K562 (cell line): ENCODE measurements around the gene USP7. TPM values are rescaled to one million over a fixed set of nuclear protein-coding genes. Genes with fewer than 3 reads are reported as not detected.

Experiments
- ATAC-seq: fragments of 200-7000 bp; cut with Tn5 transposase; 3 replicates; pipeline ENCODE4 v1.9.1; 2020; ENCODE audit warnings: moderate library complexity
- BruUV-seq: library from RNA; stranded (reverse); fragments of 400-500 nt; replicated peaks from 2 replicates; lab custom pipeline; 2021; lab: Mats Ljungman, UMichigan
- CTCF ChIA-PET: fragments of 300-600 bp; formaldehyde crosslinking; extraction: SDS; loops from one replicate; lab custom pipeline; 2021; ENCODE audit warnings: low intra/inter-chr PET ratio; lab: Yijun Ruan, JAX
- POLR2A ChIA-PET: fragments of 300-600, 350-650 bp; sonication (Branson Sonifier 250); formaldehyde crosslinking; extraction: SDS; loops from one replicate; lab custom pipeline; 2021; ENCODE audit warnings: antibody characterized with exemption, inconsistent platforms; lab: Yijun Ruan, JAX
- DNase-seq, 4 experiments: peaks; one replicate each; pipeline versions ENCODE4 v3.0.0 to v3.0.0-alpha.2; 2011 to 2018; ENCODE audit warnings: low spot score in 3 of 4, mixed read lengths in 3 of 4; ENCODE audit errors: extremely low read depth in 1 of 4
- FAIRE-seq: peaks from 2 replicates; lab custom pipeline; 2011; peaks lifted over from hg19 to GRCh38; lab: Jason Lieb, UNC
- H2AFZ ChIP-seq: 2 replicates; pipeline ENCODE4 v1.6.0; 2011; ENCODE audit warnings: low read depth, low read length, control low read depth, inconsistent platforms
- H3K27ac ChIP-seq: fragments of 200-600 bp; 3 replicates; pipeline ENCODE4 v1.8.0; 2011; ENCODE audit warnings: low read depth, mild to moderate bottlenecking, control low read depth, inconsistent platforms, low read length, moderate library complexity, mixed read lengths; ENCODE audit errors: extremely low read depth
- H3K27me3 ChIP-seq, 2 experiments: fragments of 300-600 bp in 1 of 2; 2 replicates in 1 of 2; 3 replicates in 1 of 2; pipeline versions ENCODE4 v1.6.0 to v1.8.0; 2011; ENCODE audit warnings: inconsistent platforms in 2 of 2, low read length in 2 of 2, mild to moderate bottlenecking in 1 of 2, mixed read lengths in 1 of 2, moderate library complexity in 1 of 2; ENCODE audit not compliant: control insufficient read depth in 2 of 2, insufficient read depth in 2 of 2
- H3K36me3 ChIP-seq: fragments of 300-600 bp; 3 replicates; pipeline ENCODE4 v1.8.0; 2011; ENCODE audit warnings: mild to moderate bottlenecking, low read length, inconsistent platforms; ENCODE audit not compliant: control insufficient read depth, insufficient read depth
- H3K4me1 ChIP-seq, 2 experiments: fragments of 200-600 bp in 1 of 2; replicated peaks in 1 of 2; 2 replicates in 1 of 2; 3 replicates in 1 of 2; pipeline versions ENCODE4 v1.5.1 to v1.8.0; 2011; ENCODE audit warnings: inconsistent platforms in 2 of 2, low read length in 2 of 2, mild to moderate bottlenecking in 1 of 2, mixed read lengths in 1 of 2, moderate library complexity in 1 of 2; ENCODE audit not compliant: control insufficient read depth in 2 of 2, insufficient read depth in 2 of 2
- H3K4me2 ChIP-seq: 2 replicates; pipeline ENCODE4 v1.6.1; 2011; ENCODE audit warnings: low read length, control low read depth, inconsistent platforms, mixed read lengths; ENCODE audit not compliant: insufficient read depth
- H3K4me3 ChIP-seq: fragments of 200-600 bp; sonication (generic), shearing (Covaris generic); 2 replicates; pipeline ENCODE4 v1.5.1; 2016; ENCODE audit warnings: control low read depth, inconsistent platforms
- H3K79me2 ChIP-seq: fragments of 200-600 bp; 3 replicates; pipeline ENCODE4 v1.8.0; 2011; ENCODE audit warnings: low read length, inconsistent platforms; ENCODE audit not compliant: control insufficient read depth, insufficient read depth
- H3K9ac ChIP-seq, 2 experiments: 2 replicates each; pipeline versions ENCODE4 v1.6.0 to v1.6.1; 2011; ENCODE audit warnings: low read depth in 2 of 2, low read length in 2 of 2, control low read depth in 1 of 2, inconsistent platforms in 1 of 2, mild to moderate bottlenecking in 1 of 2, mixed read lengths in 1 of 2; ENCODE audit not compliant: insufficient read depth in 1 of 2
- H3K9me1 ChIP-seq: one replicate; pipeline ENCODE4 v1.6.0; 2011; ENCODE audit warnings: inconsistent platforms, mild to moderate bottlenecking, low read length, moderate library complexity; ENCODE audit not compliant: control insufficient read depth, insufficient read depth
- H3K9me3 ChIP-seq: replicated peaks from 2 replicates; pipeline ENCODE4 v1.5.1; 2011; ENCODE audit warnings: low read depth, low read length, inconsistent platforms; ENCODE audit not compliant: control insufficient read depth, insufficient read depth
- H4K20me1 ChIP-seq: replicated peaks from 2 replicates; pipeline ENCODE4 v1.6.1; 2011; ENCODE audit warnings: low read length, inconsistent platforms, mixed read lengths; ENCODE audit not compliant: control insufficient read depth, insufficient read depth
- CXXC5 ChIP-seq: fragments of 250-450 bp; sonication (Bioruptor Pico); IDR thresholded peaks from 2 replicates; pipeline ENCODE4 v1.8.0; 2022; ENCODE audit warnings: inconsistent platforms, mild to moderate bottlenecking, moderate library complexity
- DACH1 ChIP-seq: fragments of 450-650 bp; IDR thresholded peaks from 2 replicates; pipeline ENCODE4 v1.6.1; 2018; ENCODE audit not compliant: partially characterized antibody
- HDAC1 ChIP-seq, 2 experiments: fragments of 450-650 bp; IDR thresholded peaks; 2 replicates each; pipeline ENCODE4 v1.6.1; 2016 to 2017; ENCODE audit warnings: inconsistent platforms in 1 of 2, mild to moderate bottlenecking in 1 of 2, moderate library complexity in 1 of 2
- L3MBTL2 ChIP-seq: fragments of 450-650 bp; IDR thresholded peaks from 2 replicates; pipeline ENCODE4 v1.6.1; 2016; ENCODE audit warnings: mild to moderate bottlenecking, moderate library complexity
- MNT ChIP-seq, 2 experiments: fragments of 450-650 bp; conservative IDR thresholded peaks; 2 replicates each; pipeline ENCODE4 v1.6.1; 2017; ENCODE audit warnings: mild to moderate bottlenecking in 2 of 2, moderate library complexity in 2 of 2
- MYC ChIP-seq, 2 experiments: fragments of 250-450 bp in 1 of 2; sonication (Bioruptor Pico) in 1 of 2; IDR thresholded peaks; 2 replicates each; pipeline versions ENCODE4 v1.5.1 to v1.6.1; 2012 to 2021; ENCODE audit warnings: low read depth in 2 of 2, borderline replicate concordance in 1 of 2, improper control_type of control experiment in 1 of 2, low read length in 1 of 2, mild to moderate bottlenecking in 1 of 2, moderate library complexity in 1 of 2
- PYGO2 ChIP-seq: fragments of 450-650 bp; IDR thresholded peaks from 2 replicates; pipeline ENCODE4 v1.6.1; 2016; ENCODE audit warnings: mild to moderate bottlenecking, missing genetic modification characterization, moderate library complexity, missing compliant biosample characterization
- SAP30 ChIP-seq: fragments of 200-600 bp; sonication (generic); IDR thresholded peaks from 2 replicates; pipeline ENCODE4 v1.6.1; 2012; ENCODE audit warnings: borderline replicate concordance, low read depth, mild to moderate bottlenecking, moderate library complexity, low read length, control low read depth, inconsistent platforms; ENCODE audit not compliant: insufficient read depth, poor library complexity, severe bottlenecking
- STAT6 ChIP-seq: sonication (generic); formaldehyde crosslinking; IDR thresholded peaks from 2 replicates; pipeline ENCODE4 v1.8.1; 2023; ENCODE audit warnings: mild to moderate bottlenecking, missing genetic modification reagents
- TAF9B ChIP-seq: fragments of 450-650 bp; IDR thresholded peaks from 2 replicates; pipeline ENCODE4 v1.6.1; 2018; ENCODE audit warnings: mild to moderate bottlenecking; ENCODE audit not compliant: partially characterized antibody
- WGBS: fragments of 100-300 bp; shearing (Covaris generic); methylation state at CpG from one replicate; pipeline ENCODE4 v1.1.6; 2016; ENCODE audit warnings: low coverage, mixed read lengths; ENCODE audit not compliant: insufficient coverage; ENCODE audit errors: missing lambda C conversion rate; 5-methylcytosine and 5-hydroxymethylcytosine counted together
- in situ Hi-C: fragments of 300-500 bp; cut with MboI; formaldehyde crosslinking; loops from 4 replicates; pipeline ENCODE4 v1.15.0; 2018; ENCODE audit warnings: inconsistent platforms, mixed read lengths
- intact Hi-C: fragments of 100-400 bp; cut with micrococcal nuclease; formaldehyde crosslinking; loops from 2 replicates; pipeline ENCODE4 v1.14.2; 2022
- polyA plus RNA-seq, 8 experiments: library from polyadenylated mRNA; depleted of rRNA in 4 of 8; stranded (reverse) in 5 of 8; unstranded in 3 of 8; fragments of >200 nt; fragmentation: Nextera tagmentation in 2 of 8; fragmentation: Illumina TruSeq in 1 of 8; extraction: Ambion mirVana in 2 of 8; extraction: Trizol in 1 of 8; gene quantifications; 2 replicates each; pipeline versions ENCODE4 v1.2.1 to v1.2.3, GENCODE V29; 2011 to 2014; ENCODE audit warnings: inconsistent platforms in 1 of 8, missing spikeins in 1 of 8
- total RNA-seq, 7 experiments: library from RNA; depleted of rRNA in 6 of 7; stranded (reverse); fragments of >200 nt in 6 of 7; fragmentation: Illumina TruSeq in 2 of 7; extraction: Trizol in 2 of 7; gene quantifications; 2 replicates each; pipeline versions ENCODE4 v1.2.1 to v1.2.3, GENCODE V29; 2011 to 2021; ENCODE audit warnings: low replicate concordance in 1 of 7
- TF ChIP-seq, protein P1 (sequence below): fragments of 250-450 bp; sonication (Bioruptor Pico); IDR thresholded peaks from 2 replicates; pipeline ENCODE4 v1.8.0; 2022; ENCODE audit warnings: moderate library complexity, mild to moderate bottlenecking, inconsistent platforms

Gene USP7
- total and polyA plus RNA-seq, 9 of the 15 experiments (the other 6 are each of a cell fraction or from before 2014, with no cell fraction given) = 17.1 to 145 (median 57.9) TPM

DNA sequence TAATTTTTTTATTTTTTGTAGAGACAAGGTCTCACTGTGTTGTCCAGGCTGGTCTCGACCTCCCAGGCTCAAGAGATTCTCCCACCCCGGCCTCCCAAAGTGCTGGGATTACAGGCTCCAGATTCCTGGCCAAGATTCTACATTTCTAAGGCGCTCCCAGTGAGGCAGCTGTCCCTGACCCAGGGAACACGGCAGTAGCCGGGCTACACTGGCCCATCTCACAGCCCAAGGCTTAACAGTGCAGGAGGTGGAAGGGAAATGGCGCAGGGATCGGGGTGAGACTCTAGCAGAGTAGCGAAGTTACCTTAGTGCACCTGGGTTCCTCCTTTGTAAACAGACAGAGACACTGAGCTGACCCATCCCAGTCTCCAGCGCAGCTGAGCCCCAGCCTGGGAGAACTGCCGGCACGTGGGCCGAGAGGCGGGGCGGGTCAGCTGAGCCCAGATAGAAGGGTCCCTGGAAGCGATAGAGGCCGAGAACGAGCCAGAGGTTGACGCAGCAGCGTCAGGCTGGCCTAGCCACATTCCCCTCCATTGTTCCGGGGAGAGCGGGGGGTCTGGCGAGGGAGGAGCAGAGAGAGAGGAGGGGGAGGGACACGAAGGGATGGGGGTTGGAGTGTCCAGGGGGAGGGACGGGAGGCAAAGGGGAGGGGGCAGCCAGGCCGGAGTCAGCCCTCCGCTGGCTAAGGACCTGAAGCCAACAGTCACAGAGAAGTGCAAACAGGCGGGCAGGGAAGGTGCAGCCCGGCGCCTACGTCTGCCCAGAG, 97.4 kb downstream of the USP7 start:
- peaks cover 58 to 91% of the 10 kb centered on the region in 2 experiments for H3K4me1 ChIP-seq
- no peak overlapping the region for H3K27ac ChIP-seq
- H3K9me3 ChIP-seq = no peaks in the 10 kb centered on the region
- no peaks in the 10 kb centered on the region for H3K27me3 ChIP-seq
- H2AFZ ChIP-seq = no peak overlapping the region
- BruUV-seq = no TSS peak
- intact Hi-C loops = no loop called here
- peaks cover 69% of the 10 kb centered on the region for H3K79me2 ChIP-seq
- peak overlapping the region; percentile 84; the same call in 1 of the 2 replicates for H3K4me2 ChIP-seq
- DNase-seq (peak in 2 of 4 experiments; percentile 35 to 73), FAIRE-seq (no peak), ATAC-seq (no peak)
- CTCF ChIA-PET = no interaction called here
- in situ Hi-C loops = no loop called here
- H3K36me3 ChIP-seq = peaks cover 17% of the 10 kb centered on the region; the same call in 1 of the 3 replicates
- H3K4me3 ChIP-seq = no peak overlapping the region
- 35% methylated on average over 23 of the region's 30 CpGs for WGBS
- H3K9ac ChIP-seq = peak overlapping the region in 1 of 2 experiments; percentile 89; a peak in 2 of 4 replicates
- POLR2A ChIA-PET = interaction anchor here (0.6 kb wide), 1 partner anchor 14 kb away, joined by 3 read pairs; no protein-coding TSS in a partner anchor
- H4K20me1 ChIP-seq = peaks cover 50% of the 10 kb centered on the region
- H3K9me1 ChIP-seq = peaks cover 16% of the 10 kb centered on the region
- TF ChIP-seq MNT (conservative IDR thresholded peaks at IDR 0.05) (peak; percentile 81 to 91), STAT6 (CRISPR knock-in tag) (no peak), SAP30 (peak; percentile 48), MYC (IDR thresholded peaks at IDR 0.05; ENCODE audit: low read depth, low read length) (no peak), MYC (CRISPR knock-in tag; IDR thresholded peaks at IDR 0.05; ENCODE audit: borderline replicate concordance, low read depth) (no peak), DACH1 (peak; percentile 51), CXXC5 (CRISPR knock-in tag) (peak; percentile 26; the same call in 1 of the 2 replicates), PYGO2 (tag) (no peak), TAF9B (peak; percentile 42), HDAC1 (IDR thresholded peaks at IDR 0.05) (peak in 1 of 2 experiments; percentile 73; a peak in 2 of 4 replicates), L3MBTL2 (peak; percentile 42; the same call in 1 of the 2 replicates)
- TF ChIP-seq, protein P1, sequence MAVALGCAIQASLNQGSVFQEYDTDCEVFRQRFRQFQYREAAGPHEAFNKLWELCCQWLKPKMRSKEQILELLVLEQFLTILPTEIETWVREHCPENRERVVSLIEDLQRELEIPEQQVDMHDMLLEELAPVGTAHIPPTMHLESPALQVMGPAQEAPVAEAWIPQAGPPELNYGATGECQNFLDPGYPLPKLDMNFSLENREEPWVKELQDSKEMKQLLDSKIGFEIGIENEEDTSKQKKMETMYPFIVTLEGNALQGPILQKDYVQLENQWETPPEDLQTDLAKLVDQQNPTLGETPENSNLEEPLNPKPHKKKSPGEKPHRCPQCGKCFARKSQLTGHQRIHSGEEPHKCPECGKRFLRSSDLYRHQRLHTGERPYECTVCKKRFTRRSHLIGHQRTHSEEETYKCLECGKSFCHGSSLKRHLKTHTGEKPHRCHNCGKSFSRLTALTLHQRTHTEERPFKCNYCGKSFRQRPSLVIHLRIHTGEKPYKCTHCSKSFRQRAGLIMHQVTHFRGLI (CRISPR knock-in tag) = peak; percentile 53; the same call in 1 of the 2 replicates
